NCI-H526 (cell line): Measurements from ENCODE around the gene RGP1.

Source experiments
- DNase-seq, 2 experiments: peaks; one replicate each; lab custom pipeline; 2025; lab: John Stamatoyannopoulos, UW

RGP1 gene

GRCh38 chr9:35743880-35744518 lies 5.1 kb upstream of the RGP1 start:
- no peak for DNase-seq

GRCh38 chr9:35745569-35745968 lies 3.5 kb upstream of the RGP1 start:
- no peak for DNase-seq

- DNase-seq: no peak
Measured at GRCh38 chr9:35746583-35746982, 2.5 kb upstream of the RGP1 start.

- no peak for DNase-seq
Measured at GRCh38 chr9:35748242-35748857, 737 bp upstream of the RGP1 start.

GRCh38 chr9:35749515-35750255 lies 598 bp downstream of the RGP1 start:
- DNase-seq: peak in 1 of 2 experiments; percentile 36

- no peak for DNase-seq
Measured at GRCh38 chr9:35750256-35750531, 1.1 kb downstream of the RGP1 start.

GRCh38 chr9:35753466-35753865 lies 4.4 kb downstream of the RGP1 start:
- no peak for DNase-seq

- DNase-seq: no peak
Measured at GRCh38 chr9:35754264-35754663, 5.2 kb downstream of the RGP1 start, which contains the start of gene MSMP. Gene MSMP, minus strand, starts transcription at chr9:35754276. Its CDS starts 147 bp downstream, at chr9:35754129.

GRCh38 chr9:35755071-35755470 lies 6.0 kb downstream of the RGP1 start:
- DNase-seq: no peak

- peak; percentile 37 to 82 for DNase-seq
Measured at GRCh38 chr9:35756275-35757225, 7.5 kb downstream of the RGP1 start.

- DNase-seq: peak; percentile 41 to 78
Measured at GRCh38 chr9:35757226-35757891, 8.3 kb downstream of the RGP1 start.

GRCh38 chr9:35757892-35758275 lies 8.8 kb downstream of the RGP1 start:
- DNase-seq: no peak

GRCh38 chr9:35758475-35759050 lies 9.5 kb downstream of the RGP1 start:
- no peak for DNase-seq

GRCh38 chr9:35759795-35760194 lies 10.7 kb downstream of the RGP1 start:
- DNase-seq: no peak

- DNase-seq: no peak
Measured at GRCh38 chr9:35760651-35761050, 11.6 kb downstream of the RGP1 start.

- DNase-seq: no peak
Measured at GRCh38 chr9:35763181-35763580, 14.1 kb downstream of the RGP1 start.

- no peak for DNase-seq
Measured at GRCh38 chr9:35763803-35764202, 14.7 kb downstream of the RGP1 start.

- no peak for DNase-seq
Measured at GRCh38 chr9:35766997-35767396, 17.9 kb downstream of the RGP1 start.

- DNase-seq: no peak
Measured at GRCh38 chr9:35767458-35767857, 18.4 kb downstream of the RGP1 start.

- no peak for DNase-seq
Measured at GRCh38 chr9:35769763-35770162, 20.7 kb downstream of the RGP1 start.

GRCh38 chr9:35771075-35771433 lies 22.0 kb downstream of the RGP1 start:
- DNase-seq: no peak
